GM18858 (cell line): ENCODE results near the gene DDX55.
A peak's percentile ranks its signal among the peaks of the same experiment; 100 is the strongest.

Source experiments
- ATAC-seq: cut with Tn5 transposase; IDR thresholded peaks from one replicate; pipeline ENCODE4 v1.9.1; 2021; ENCODE audit not compliant: unreplicated experiment

DDX55 gene

DNA sequence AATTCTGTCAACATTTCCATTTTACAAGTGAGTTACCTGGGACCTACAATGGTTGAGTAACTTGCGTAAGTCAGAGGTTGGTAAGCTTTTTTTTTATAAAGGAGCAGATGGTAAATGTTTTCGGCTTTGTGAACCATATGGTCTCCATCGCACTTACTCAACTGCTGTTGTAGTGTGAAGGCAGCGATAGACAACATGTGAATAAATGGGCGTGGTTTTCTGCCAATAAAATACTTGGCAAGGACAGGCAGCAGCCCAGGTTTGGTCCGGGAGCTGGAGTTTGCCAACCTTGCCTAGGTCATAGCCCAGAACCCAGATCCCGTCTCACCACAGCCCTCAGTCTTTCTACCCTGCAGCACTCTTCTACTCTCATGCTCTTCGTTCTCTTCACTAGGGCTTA, 6.3 kb downstream of the DDX55 start:
- ATAC-seq, result no peak

GRCh38 chr12:123614110-123614509, 12.2 kb downstream of the DDX55 start:
- no peak for ATAC-seq

GRCh38 chr12:123614531-123614930, 12.6 kb downstream of the DDX55 start:
- ATAC-seq, result no peak

- no peak for ATAC-seq
Observed at GRCh38 chr12:123617144-123617543, 15.2 kb downstream of the DDX55 start.

DNA sequence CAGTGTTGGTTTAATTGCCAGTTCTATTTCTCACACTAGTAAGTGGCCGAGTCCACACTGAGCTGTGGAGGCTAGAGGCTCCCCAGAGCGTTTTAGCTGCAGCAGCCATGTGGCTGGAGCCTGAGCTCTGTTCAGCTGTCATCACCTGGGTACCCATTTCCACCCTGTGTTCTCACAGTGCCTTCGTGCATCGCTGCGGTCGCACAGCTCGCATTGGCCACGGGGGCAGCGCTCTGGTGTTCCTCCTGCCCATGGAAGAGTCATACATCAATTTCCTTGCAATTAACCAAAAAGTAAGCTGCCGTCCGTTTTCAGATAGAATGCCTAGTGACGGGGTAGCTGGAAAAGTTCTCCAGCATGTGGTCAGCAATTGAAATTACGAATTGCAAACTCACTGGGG, 15.7 kb downstream of the DDX55 start:
- ATAC-seq, result no peak

- no peak for ATAC-seq
Observed at GRCh38 chr12:123621101-123621500, 19.2 kb downstream of the DDX55 start.

DNA sequence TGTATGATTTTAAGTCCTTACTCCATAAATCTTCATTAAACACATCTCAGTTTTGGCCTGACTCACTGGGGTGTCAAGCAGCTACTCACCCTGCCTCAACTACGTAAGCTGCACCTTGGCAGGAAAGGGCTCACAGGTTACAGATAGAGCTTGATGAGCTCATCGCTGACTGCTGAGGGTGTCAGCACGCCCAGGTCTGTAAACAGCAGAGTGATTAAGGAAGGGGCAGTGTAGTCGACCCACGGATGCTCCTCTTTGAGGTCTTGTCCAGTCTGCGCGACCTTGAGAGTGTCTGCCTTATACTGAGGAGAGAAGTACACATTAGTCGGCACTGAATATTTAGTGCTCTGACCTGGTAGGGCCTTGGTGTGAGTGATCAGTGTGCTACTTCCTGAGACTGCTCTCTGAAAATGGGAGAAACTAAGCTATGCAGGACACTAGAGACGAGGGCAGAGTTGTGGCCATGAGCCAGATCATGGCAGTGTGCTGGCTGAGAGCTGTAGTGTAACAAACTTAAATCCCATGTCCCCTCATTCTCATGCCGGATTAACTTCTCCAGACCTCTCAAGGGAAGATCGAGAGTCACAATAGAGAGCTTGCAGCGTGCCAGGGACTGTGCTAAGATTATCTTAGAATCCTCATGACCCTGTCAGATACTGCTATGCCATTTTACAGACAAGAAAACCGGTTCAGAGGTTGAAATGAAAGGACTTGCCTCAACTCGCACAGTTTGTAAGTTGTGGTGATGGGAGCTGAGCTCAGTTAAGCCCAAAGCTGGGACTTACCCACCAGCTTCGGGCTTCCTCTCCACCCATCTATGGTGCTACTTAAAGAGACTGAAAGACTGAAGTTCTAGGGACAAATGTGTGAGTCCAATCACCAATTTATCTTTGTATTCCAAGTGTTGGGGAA, 20.0 kb downstream of the DDX55 start:
- no peak for ATAC-seq

- ATAC-seq, result peak; percentile 92
Observed at GRCh38 chr12:123633379-123634141, 31.7 kb downstream of the DDX55 start, which contains the start of the genes EIF2B1 and GTF2H3. Gene EIF2B1 (minus strand): TSS chr12:123633686. CDS start chr12:123633557, 129 bp downstream. Gene GTF2H3 (plus strand): TSS chr12:123633829. CDS start chr12:123633860, 31 bp downstream.

DNA sequence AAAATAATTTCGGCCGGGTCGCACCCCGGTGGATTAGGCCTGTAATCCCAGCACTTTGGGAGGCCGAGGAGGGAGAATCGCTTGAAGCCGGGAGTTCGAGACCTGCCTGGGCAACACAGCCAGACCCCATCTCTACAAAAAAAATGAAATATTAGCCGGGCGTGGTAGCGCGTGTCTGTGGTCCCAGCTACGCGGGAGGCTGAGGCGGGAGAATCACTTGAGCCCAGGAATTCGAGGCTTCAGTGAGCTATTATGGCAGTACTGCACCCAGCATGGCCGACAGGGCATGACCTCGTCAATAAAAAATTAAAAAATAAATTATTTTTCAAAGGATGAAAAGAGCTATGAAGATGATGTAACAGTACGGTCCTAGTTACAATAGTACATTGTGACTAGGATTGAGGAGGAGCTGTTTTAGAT, 32.3 kb downstream of the DDX55 start:
- no peak for ATAC-seq

GRCh38 chr12:123643911-123644310, 42.0 kb downstream of the DDX55 start:
- ATAC-seq, result no peak

DNA sequence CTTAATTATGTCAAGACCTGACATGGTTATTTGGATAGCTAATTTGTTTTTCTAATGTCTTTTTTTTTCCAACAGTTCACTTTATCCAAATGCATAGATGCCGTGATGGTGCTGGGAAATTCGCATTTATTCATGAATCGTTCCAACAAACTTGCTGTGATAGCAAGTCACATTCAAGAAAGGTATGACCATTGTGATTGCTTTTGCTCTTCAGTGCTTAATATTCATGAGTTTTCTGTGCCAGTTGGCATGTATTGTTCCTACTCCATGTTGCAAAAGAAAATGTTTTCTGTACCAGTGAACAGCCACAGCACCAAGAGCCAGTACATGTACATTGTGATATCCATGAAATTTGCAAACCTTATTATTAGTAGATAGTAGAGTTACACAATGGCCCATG, 43.5 kb downstream of the DDX55 start:
- ATAC-seq, result no peak

DNA sequence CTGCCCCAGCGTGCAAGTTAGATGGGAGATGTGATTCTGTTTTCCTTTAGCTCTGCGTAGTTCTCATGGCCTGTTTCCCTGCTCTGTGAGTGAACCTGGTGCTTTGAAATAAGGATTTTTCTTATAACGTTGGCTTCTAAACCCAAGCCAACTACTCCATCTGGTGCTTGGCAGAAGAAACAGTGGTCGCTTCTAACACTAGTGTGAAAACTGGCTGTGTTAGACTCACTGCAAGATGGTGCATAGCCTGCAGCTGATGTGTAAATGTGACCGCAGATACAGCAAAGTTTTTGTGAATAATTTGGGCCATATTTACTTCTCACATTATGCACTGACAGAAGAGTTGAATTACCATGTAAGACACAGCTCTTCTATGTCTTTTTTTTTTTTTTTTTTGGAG, 44.0 kb downstream of the DDX55 start:
- ATAC-seq, result no peak

DNA sequence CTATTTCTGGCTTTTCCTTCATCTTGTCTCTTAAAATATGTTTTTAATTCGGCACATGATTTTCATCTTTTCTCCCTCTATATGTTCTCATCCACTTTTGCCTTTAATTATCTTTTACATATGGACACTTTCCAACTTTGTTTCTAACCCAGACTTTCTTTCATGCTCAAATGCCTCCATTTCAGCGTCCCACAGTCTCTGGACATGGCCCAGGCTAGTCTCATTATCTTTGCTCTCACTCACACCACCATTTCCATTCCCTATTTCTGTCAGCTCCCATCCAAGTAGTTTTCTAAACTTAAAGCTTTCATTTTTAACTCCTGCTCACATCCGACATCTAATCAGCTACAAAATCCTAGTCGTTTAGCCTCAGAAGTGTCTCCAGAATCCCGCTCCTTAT, 46.5 kb downstream of the DDX55 start:
- ATAC-seq, result no peak

DNA sequence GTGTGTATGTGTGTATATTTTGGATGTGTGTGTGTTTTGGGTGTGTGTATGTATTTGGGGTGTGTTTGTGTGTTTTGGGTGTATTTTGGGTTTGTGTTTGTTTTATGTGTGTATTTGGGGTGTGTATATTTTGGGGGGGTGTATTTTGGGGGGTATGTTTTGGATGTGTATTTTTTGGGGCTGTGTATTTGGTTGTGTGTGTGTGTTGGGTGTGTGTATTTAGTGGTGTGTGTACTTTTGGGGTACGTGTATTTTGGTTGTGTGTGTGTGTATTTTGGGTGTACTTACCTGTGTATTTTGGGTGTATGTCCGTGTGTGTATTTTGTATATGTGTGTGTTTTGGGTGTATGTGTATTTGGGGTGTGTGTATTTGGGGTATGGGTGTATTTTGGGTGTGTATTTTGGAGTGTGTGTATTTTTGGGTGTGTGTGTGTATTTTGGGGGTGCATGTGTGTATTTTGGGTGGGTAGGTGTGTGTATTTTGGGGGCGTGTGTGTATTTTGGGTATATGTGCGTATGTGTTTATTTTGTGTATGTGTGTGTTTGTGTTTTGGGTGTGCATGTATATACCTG, 52.3 kb downstream of the DDX55 start:
- ATAC-seq, result no peak

GRCh38 chr12:123655420-123655819, 53.5 kb downstream of the DDX55 start:
- ATAC-seq, result peak; percentile 88

- ATAC-seq, result no peak
Observed at GRCh38 chr12:123656392-123656791, 54.5 kb downstream of the DDX55 start.

DNA sequence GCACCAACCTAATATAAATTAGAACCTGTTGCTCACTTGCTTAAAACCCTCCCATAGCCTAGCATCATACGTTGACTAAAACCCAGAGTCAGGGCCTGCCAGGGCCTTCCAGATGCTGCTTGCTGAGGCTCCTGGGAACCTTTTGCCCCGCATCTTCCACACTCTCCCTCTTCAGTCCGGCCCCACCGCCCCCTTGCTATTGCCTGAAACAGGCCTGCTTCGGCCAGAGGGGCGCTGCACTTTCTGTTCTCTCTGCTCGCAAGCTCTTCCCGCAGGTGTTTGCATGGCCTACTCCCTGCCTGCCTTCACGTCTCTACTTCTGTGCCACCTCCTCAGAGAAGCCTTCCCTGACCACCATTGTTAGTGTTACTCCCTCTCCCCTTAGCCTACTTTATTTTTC, 55.3 kb downstream of the DDX55 start:
- ATAC-seq, result no peak

DNA sequence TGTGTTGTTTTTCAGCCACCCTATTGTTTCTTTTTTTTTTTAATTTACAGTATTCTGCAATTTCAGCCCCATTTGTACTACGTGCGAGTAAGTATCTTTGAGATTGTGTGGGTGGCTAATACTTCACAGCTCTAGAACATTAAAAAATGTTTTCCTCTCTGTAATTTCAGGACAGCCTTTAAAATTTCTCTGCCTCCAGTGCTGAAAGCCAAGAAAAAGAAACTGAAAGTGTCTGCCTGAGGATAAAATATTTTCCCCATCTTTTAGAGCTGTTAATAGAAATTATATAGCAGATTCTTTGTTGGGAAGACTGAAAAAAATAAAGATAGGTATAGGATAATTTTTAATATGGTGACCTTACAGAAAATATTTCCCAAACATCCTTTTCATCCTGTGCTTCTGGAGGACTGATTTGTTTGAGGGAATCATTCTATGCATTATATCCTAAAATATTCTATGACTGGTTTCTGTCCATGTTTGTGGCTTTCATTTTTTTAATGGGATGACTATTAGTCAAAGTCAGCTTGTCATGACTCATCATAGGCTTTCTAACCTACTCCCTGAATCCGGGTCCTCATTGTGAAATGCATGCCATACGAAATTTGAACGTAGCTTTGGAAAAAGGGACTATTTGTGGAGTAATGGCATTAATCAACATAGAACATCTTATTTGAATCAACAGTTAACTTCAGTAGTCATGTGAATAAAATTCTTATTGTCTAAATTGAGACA, 58.3 kb downstream of the DDX55 start:
- no peak for ATAC-seq

- ATAC-seq, result no peak
Observed at GRCh38 chr12:123667771-123668170, 65.9 kb downstream of the DDX55 start.
